SIG-M5 treated with dmso at 0.1 percent for 504 hours (cell line): ENCODE results near the gene PCDH9.

Experiments
- DNase-seq: peaks from one replicate; lab custom pipeline; 2025; ENCODE audit not compliant: unreplicated experiment; lab: John Stamatoyannopoulos, UW

The PCDH9 gene

DNA sequence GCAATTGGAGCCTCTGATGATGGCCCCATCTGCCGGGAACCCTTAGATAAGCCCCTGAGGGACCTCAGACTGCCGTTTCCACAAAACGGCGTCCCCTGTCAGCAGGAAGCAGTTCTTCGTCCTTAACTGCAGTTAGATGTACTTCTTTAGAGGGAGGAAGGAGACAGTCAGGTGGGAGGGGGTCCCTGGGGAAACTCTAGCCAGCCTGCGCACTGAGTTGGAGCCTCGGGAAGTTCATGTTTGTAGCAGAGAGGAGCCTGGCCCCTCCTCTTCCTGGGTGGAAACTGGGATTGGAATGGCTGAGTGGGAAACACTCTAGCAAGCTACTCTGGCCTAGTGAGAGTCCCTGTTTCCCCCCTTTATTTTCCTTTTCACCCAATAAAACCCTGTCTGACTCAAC is 612.4 kb downstream of the PCDH9 start:
- DNase-seq = no peak

DNA sequence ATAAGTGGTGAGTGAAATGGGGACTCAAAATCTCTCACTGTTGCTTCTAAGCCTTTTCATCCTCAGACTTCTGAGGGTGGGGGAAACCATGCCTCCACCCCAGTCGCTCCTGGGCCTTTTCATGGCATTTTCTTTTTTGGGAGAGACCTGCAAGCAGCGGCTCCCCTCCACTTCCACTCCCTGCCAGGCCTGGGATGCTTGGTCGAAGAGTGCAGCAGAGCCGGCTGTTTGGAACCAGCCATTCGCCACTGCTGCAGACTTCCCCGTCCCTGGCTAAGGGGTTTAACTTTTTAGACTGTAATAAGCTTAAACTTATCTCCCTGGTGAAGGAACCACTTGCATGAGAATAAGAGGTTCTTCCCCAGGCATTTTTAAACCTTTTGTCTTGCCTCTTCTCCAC is 617.2 kb downstream of the PCDH9 start:
- DNase-seq = no peak

DNA sequence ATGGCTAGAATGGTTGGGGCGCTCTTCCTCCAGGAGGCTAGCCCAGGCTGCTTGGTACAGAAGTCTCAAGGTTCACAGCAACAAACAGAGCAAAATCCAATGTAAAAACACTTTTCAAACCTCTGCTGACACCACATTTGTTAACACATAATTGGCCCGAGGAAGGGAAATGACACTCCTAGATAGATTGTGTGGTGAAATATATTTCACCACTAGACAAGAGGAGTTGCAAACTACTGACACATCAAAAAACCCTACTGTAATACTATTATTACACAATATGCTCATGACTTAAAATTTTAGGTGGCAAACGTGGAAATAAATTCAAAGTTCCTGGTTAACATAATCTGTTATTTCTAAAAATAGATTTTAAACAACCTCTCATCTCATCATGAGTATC is 643.6 kb downstream of the PCDH9 start:
- peak; percentile 55 for DNase-seq

DNA sequence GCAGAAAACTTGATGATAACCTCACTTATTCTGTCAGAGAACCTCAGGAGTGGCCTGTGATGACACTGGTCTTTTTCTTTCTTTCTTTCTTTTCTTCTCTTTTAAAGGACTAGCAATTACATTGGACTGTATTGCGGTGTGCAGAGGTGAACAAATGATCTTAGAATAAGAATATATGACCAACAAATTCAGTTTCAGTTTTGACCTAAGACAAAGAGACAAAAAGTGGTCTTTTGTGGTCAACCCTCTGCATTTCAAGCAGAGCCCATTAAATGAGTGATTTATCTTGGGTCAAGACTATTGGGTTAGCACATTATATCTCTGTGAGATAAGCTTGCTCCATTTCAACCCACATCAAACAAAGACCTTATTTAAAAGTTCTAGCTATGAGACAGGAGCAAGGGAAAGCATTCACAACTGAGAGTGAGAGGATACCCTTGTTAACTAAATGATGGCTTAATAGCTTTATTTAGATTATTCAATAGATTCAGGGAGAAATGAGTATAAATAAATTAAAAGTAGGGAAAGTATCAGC is 644.4 kb downstream of the PCDH9 start:
- no peak for DNase-seq

DNA sequence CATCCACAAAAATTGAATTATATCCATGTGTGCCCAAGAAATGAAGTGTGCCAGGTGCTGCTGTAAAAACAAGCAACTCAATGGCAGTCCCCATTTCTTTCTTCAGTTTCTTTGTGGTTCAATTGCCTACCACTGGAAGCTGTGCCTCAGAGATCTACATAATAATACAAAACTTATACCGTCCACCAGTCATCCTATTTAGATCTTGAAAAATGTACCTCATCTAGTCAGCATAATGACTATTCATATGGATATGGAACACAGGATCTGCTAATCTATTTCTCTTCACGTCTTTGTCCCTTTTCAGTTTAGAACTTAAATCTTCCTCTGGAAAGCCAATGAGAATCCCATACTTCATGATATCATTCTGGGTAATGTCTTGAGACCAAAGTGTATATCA is 648.5 kb downstream of the PCDH9 start:
- no peak for DNase-seq

DNA sequence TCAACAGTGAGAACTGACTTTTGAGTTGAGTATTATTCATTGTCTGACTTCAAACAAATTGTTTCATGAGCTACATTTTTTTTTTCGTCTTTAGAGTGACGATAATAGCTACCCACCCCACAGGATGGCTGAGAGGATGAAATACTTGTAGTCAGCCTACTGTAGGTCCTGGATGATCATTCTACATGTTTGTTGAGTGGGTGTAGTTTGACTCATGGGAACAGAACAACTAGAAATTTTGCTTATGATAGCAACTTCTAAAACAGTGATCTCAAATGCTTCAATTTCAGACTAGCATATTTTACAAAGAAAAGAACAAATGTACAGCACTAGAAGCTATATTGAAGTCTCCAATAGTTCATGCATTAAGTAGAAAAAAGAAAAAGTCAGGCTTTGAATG is 651.8 kb downstream of the PCDH9 start:
- no peak for DNase-seq

DNA sequence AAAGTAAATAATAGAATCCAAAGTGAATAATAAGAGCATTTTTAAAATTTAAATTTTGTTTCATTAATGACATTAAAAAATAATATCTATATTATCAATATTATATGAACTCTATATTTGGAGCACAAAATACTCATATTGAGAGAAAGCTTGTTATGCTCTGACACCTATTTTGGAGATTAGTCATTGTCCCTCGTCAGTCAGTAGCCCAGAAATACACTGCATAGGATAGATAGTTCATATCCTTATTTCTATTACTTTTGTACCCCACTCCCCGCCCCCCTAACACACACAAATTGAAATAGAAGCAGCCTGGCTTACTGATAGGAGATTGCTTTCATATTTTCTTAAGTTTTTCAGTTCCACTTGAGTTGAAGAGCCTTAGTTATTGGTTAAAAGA is 652.8 kb downstream of the PCDH9 start:
- DNase-seq = no peak

DNA sequence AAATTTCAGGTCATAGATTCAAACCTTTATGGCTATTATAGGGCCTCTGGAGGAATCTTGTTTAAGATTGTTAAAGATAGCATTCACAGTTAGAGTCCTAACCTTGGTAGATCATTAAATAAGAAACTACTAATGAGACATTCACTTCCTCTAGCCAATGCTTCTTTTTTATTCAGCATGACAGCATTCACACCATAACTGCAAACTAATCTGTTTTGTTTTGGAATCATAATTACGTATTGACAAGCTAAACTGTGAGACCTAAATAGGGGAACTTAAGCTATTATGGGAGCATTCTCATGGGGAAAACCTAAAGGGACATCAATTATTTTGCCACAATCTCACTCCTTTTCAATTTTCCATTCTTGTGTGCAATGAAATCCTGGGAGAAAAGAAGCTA is 653.8 kb downstream of the PCDH9 start:
- no peak for DNase-seq

DNA sequence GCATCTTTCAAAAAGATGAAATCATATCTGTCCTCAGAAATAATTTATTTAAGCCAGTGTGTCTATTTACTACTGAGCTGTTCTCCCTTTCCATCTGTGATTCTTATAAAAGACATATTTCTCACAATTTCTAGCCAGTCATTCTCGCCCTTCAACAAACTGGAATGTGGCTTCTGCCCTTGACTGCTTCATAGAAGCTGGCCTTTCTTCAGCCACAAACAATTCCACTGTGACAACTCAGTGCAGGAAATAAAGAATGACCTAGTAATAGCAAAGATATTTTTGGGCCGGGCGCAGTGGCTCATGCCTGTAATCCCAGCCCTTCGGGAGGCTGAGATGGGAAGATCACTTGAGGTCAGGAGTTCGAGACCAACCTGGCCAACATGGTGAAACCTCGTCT is 655.5 kb downstream of the PCDH9 start:
- DNase-seq = no peak

DNA sequence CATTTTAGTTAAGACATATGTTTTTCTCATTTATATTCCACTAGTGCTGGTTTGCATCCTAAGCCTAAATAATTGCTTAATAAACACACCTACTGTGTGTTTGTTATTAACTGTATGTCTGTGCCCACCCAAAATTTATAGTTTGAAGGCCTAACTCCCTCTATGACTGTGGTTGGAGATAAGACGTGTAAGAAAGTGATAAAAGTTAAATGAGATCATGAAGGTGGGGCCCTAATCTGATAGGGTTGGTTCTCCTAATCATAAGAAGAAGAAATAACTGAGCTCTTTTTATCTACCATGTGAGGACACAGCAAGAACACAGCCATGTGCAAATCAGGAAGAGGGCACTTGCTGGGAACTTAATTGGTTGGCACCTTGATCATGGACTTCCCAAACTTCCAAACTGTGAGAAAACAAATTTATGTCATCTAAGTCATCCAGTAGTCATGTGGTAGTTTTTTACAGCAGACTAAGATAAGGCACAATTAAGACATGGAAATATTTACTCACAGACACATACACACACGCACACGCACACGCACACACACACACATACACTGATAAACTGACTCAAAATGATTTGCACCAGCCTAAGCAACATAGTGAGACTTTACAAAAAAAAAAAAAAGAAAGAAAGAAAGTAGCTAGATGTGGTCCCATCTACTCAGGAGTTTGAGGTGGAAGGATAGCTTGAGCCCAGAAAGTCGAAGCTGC is 662.1 kb downstream of the PCDH9 start:
- DNase-seq = no peak

DNA sequence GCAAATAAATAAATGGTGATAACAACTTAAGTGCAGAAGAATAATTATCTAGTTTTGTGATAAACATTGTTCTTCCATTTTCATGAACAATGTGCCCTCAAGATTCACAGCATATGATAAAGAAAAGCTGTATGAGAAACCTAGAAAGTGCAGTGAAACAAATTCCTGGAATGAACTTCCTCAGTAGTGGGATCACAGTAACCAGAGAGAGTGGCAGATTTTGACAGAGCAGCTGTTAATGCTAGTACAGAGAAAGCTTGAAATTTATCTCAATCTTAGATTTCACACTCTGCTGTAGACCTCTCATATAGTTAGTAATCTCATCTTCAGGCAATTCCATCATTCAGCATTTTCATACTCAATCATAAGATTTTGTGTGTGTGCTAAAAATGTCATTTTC is 664.9 kb downstream of the PCDH9 start:
- no peak for DNase-seq

DNA sequence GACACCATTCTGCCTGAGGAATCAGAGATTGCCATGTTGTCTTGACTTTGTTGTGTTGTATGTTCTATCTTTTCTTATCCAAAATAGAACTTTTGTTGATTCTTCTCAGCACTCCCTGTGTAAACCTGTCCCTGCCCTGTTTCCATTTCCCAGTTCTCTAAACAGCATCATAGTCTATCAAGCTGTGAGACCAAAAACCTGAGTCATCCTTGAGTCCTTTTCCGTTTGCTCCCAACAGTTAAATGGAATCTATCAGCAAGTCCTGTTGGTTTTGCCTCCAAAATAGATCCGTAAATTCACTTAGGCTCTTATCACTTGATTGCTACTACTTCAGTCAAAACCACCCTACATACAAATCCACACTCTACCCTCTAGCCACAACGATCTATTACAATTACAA is 667.1 kb downstream of the PCDH9 start:
- no peak for DNase-seq

DNA sequence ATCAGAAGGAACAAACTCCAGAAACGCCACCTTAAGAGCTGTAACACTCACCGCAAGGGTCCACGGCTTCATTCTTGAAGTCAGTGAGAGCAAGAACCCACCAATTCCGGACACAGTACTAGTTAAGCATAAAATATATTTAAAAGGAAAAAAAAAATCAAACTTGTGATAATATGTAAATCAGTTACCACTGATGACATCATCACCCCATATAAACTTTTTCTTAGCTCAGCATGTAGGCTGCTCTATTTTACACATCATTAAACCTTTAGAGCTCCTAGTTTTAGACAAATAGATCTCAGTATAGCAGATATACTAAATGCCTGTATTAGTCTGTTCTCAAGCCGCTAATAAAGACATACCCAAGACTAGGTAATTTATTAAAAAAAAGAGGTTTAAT is 668.1 kb downstream of the PCDH9 start:
- no peak for DNase-seq

DNA sequence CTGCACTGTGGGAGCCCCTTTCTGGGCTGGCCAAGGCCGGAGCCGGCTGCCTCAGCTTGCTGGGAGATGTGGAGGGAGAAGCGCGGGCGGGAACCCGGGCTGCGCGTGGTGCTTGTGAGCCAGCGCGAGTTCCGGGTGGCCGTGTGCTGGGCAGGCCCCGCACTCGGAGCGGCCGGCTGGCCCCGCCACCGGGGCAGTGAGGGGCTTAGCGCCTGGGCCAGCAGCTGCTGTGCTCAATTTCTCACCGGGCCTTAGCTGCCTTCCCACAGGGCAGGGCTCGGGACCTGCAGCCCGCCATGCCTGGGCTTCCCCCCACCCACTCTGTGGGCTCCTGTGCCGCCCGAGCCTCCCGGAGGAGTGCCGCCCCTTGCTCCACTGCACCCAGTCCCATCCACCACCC is 669.1 kb downstream of the PCDH9 start:
- DNase-seq = no peak

DNA sequence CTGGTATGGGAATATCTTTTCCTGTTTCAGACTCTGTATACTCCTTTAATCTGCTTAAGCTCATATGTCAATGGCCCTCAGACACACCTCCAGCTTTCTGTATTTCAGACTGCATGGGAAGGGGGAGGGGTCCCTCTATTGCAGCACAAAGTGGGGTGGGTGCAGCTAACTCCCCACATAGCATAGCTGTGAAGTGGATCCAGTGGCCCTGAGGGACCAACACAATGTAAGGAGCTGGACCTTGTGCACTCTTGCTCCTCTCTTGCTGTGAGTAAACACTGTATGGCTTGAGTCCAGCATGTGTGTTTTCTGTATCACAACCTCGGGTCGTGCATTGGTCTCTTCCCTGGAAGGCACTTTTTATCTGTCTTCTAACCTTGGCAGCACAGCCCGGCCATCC is 669.9 kb downstream of the PCDH9 start:
- DNase-seq = no peak

DNA sequence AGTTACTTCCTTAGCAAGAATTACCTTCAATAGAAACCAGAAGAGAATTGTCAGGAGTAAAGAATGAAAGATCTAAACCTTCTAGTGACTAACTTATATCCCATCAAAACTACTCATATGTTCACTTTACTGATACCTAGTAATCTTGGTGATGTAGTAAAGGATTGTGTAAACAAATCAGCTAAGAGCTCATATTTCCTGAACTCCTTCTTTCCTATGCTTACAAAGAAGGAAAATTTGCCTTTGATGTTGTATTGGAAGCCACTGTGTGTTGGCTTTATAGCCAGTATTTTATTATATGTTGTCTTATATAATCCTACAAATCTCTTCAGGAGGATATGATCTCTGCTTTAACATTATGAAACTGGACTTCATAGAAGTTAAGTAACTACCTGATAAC is 671.0 kb downstream of the PCDH9 start:
- DNase-seq = no peak

DNA sequence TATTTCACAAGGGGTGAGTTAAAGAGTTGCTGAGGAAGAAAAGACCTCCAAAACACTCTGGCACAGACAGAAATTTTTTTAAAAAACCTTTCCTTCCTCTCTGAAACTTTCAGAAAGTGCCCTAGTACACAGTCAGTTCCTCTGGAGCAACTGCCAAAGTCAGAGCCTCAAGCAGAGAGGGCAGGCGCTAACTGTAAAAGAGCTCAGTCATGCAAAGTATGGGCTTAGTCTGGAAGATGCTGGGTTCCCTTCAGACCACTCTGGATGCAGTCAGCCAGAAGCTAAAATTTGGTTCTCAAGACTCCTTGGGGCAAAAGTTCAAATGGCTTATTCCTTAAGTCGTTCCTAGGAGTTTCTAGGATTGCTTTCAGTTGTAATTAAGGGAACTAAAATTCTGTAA is 671.6 kb downstream of the PCDH9 start:
- peak; percentile 47 for DNase-seq

DNA sequence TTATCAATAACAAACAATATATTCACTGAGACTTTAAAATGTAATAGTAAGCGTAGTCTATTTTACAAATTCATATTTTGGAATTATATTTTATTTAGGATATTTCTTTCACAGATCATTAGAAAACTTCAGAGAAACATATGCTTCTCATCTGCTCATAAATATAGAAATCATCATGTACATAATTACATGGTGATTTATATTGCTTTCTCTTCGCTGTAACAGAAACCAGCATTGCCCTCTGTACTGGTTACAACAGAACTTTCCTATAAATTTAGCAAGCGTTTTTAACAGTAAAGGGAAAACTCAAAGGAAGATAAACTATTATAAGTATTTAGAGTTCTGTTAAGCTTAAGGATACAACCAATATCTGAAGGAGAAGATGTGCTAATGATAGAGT is 672.8 kb downstream of the PCDH9 start:
- no peak for DNase-seq

DNA sequence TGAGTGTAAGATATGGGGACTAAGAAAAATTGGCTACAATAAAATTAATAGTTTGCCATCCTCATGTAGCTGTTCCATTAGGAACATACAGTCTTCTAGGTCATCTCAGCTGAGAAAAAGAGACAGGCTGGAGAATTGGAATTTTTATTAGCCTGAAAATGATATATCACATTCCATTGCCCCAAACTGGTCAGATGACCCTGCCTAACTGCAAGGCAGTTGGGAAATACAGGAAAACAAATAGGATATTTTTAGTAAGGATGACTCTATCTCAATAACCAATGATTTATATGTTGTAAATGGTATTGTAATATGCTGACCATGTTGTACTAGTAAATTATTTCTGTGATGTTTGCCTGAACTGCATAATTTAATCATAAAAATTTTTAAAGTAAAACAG is 673.8 kb downstream of the PCDH9 start:
- DNase-seq = no peak

DNA sequence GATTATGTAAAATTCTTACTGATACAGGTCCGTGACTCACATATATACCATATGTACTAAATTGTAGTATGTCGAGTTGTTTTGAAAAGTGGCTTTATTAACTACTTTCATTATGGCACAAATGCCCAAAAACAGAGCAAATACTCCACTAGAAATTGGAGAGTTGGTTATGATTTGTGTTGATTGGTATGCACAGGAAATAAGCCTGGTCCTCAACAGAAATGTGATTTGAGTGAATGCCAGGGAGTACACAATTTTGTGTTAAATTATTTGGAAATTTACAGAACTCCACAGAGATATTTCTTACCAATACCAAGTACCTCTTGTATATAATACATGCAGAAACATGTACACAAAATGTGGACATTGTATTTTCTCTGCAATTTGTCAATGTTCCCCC is 676.7 kb downstream of the PCDH9 start:
- DNase-seq = no peak

DNA sequence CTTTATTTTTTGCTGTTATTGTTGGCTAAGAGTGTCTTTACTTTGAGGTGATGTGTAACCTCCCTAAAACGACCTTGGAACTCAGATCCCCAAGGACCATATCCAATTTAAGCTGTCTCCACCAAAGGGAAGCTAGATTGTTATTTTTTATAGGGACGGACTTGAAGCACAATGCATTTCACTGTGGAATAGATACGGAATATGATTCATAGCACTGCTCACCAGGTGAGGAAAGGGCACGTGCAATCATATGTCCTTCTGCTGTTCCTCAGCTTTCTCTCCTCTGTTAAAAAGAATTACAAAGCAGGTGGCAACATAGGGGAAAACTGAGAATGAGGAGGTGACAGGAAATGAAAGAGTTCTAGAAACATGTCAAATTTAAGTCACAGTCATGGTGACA is 679.0 kb downstream of the PCDH9 start:
- no peak for DNase-seq

DNA sequence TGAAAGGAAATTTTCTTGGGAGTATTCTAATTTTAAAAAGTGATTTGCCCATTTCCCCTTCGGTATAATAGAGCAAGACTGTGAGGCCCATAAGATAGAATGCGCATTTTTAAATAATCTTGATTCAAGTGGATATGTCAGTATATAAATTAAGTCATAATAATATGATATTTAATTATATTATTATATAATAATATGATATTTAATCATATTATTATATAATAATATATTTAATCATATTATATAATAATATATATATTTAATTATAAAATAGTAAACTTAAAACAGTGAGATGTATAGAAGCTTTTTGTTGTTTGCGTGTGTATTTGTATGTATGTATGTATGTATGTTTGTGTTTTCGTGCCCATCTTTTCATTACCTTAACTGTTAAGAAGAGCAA is 682.5 kb downstream of the PCDH9 start:
- DNase-seq = no peak
